Endodermal cell (in vitro differentiated cells): ENCODE data around the gene PPP2R2C. TPM values are rescaled to one million over a fixed set of nuclear protein-coding genes. Genes with fewer than 3 reads are reported as not detected.

ENCODE experiments used
- DNase-seq: peaks from one replicate; pipeline ENCODE4 v3.0.0-alpha.2; 2017
- H3K27ac ChIP-seq: 2 replicates; pipeline ENCODE4 v1.5.1; 2013; ENCODE audit warnings: mild to moderate bottlenecking, low read depth, low read length, moderate library complexity
- H3K27me3 ChIP-seq: 2 replicates; pipeline ENCODE4 v1.6.1; 2013; ENCODE audit warnings: mild to moderate bottlenecking, low read length, moderate library complexity; ENCODE audit not compliant: insufficient read depth, control insufficient read depth, poor library complexity, severe bottlenecking
- H3K36me3 ChIP-seq: 2 replicates; pipeline ENCODE4 v1.7.0; 2013; ENCODE audit warnings: mild to moderate bottlenecking, low read length, moderate library complexity; ENCODE audit not compliant: control insufficient read depth, insufficient read depth
- H3K4me1 ChIP-seq: one replicate; pipeline ENCODE4 v1.7.0; 2013; ENCODE audit warnings: low read length; ENCODE audit not compliant: control insufficient read depth, insufficient read depth
- H3K4me3 ChIP-seq: 2 replicates; pipeline ENCODE4 v1.5.1; 2013; ENCODE audit warnings: mild to moderate bottlenecking, low read length, moderate library complexity
- H3K9ac ChIP-seq: 2 replicates; pipeline ENCODE4 v1.6.1; 2013; ENCODE audit warnings: mild to moderate bottlenecking, low read length, moderate library complexity; ENCODE audit not compliant: poor library complexity, severe bottlenecking; ENCODE audit errors: extremely low read depth
- H3K9me3 ChIP-seq: 2 replicates; pipeline ENCODE4 v1.6.1; 2013; ENCODE audit warnings: mild to moderate bottlenecking, low read length, moderate library complexity; ENCODE audit not compliant: control insufficient read depth
- H3K27ac Mint-ChIP-seq: 2 replicates; pipeline ENCODE4 v1.8.0; 2020; ENCODE audit warnings: mixed read lengths
- H3K27me3 Mint-ChIP-seq: 2 replicates; pipeline ENCODE4 v1.8.0; 2021; ENCODE audit warnings: mild to moderate bottlenecking, mixed read lengths; ENCODE audit not compliant: insufficient read depth
- H3K36me3 Mint-ChIP-seq: 2 replicates; pipeline ENCODE4 v1.8.0; 2020; ENCODE audit warnings: low read depth, mixed read lengths
- H3K4me1 Mint-ChIP-seq: 2 replicates; pipeline ENCODE4 v1.8.0; 2020; ENCODE audit warnings: mixed read lengths
- H3K4me3 Mint-ChIP-seq: 2 replicates; pipeline ENCODE4 v1.8.0; 2020; ENCODE audit warnings: mild to moderate bottlenecking, moderate library complexity, mixed read lengths
- H3K9me3 Mint-ChIP-seq: 2 replicates; pipeline ENCODE4 v1.8.0; 2020; ENCODE audit warnings: mild to moderate bottlenecking, mixed read lengths
- CTCF ChIP-seq: fragments of 200-600 bp; sonication (generic); conservative IDR thresholded peaks from 2 replicates; pipeline ENCODE4 v1.5.0; 2021; ENCODE audit warnings: antibody characterized with exemption, mild to moderate bottlenecking
- WGBS, 2 experiments: methylation state at CpG; one replicate each; pipeline versions ENCODE4 v1.1.5 to v1.1.7; 2013; ENCODE audit warnings: missing lambda C conversion rate in 2 of 2, mixed read lengths in 1 of 2; ENCODE audit not compliant: insufficient coverage in 1 of 2, insufficient read length in 1 of 2; 5-methylcytosine and 5-hydroxymethylcytosine counted together
- total RNA-seq, 2 donors: library from RNA; stranded (reverse); fragmentation: NEBNext Ultra II Directional in 1 of 2; extraction: Animal tissue kit (Norgen Biotek cat#: 25700) in 1 of 2; gene quantifications; 2 replicates in 1 of 2; 3 replicates in 1 of 2; pipeline ENCODE4 v1.2.1, GENCODE V29; 2021

The PPP2R2C gene
- total RNA-seq, 2 donors from 2014 or later: 4.4 to 19.2 TPM

GRCh38 chr4:6502147-6502546 lies 29.7 kb upstream of the PPP2R2C start:
- Mint-ChIP-seq H3K36me3 (peaks cover 5% of the 10 kb centered on the region), H3K4me3 (no peak overlapping the region), H3K27me3 (peaks cover 14% of the 10 kb centered on the region), H3K27ac (no peak overlapping the region), H3K9me3 (peaks cover 38% of the 10 kb centered on the region), H3K4me1 (no peaks in the 10 kb centered on the region)
- WGBS, 2 experiments: 89% methylated on average over 5 to 6 of the region's 6 CpGs
- H3K4me1 ChIP-seq: no peaks in the 10 kb centered on the region
- no peaks in the 10 kb centered on the region for H3K36me3 ChIP-seq
- peaks cover 23% of the 10 kb centered on the region for H3K9me3 ChIP-seq
- no peak overlapping the region for H3K9ac ChIP-seq
- no peak for TF ChIP-seq CTCF
- H3K4me3 ChIP-seq: no peak overlapping the region
- no peaks in the 10 kb centered on the region for H3K27me3 ChIP-seq
- DNase-seq: no peak
- no peak overlapping the region for H3K27ac ChIP-seq

GRCh38 chr4:6501171-6501570 lies 28.8 kb upstream of the PPP2R2C start:
- DNase-seq: no peak
- H3K27ac Mint-ChIP-seq: no peak overlapping the region
- no peak overlapping the region for H3K4me3 ChIP-seq
- H3K9me3 ChIP-seq: peaks cover 23% of the 10 kb centered on the region
- H3K9ac ChIP-seq: no peak overlapping the region
- H3K9me3 Mint-ChIP-seq: peaks cover 28% of the 10 kb centered on the region
- no peaks in the 10 kb centered on the region for H3K27me3 ChIP-seq
- no peak overlapping the region for H3K4me3 Mint-ChIP-seq
- H3K27ac ChIP-seq: no peak overlapping the region
- no peak for TF ChIP-seq CTCF
- 86 to 87% methylated on average over 4 of the region's 4 CpGs for WGBS, 2 experiments
- no peaks in the 10 kb centered on the region for H3K4me1 ChIP-seq
- H3K4me1 Mint-ChIP-seq: no peaks in the 10 kb centered on the region
- H3K27me3 Mint-ChIP-seq: peaks cover 11% of the 10 kb centered on the region
- no peaks in the 10 kb centered on the region for H3K36me3 Mint-ChIP-seq
- H3K36me3 ChIP-seq: no peaks in the 10 kb centered on the region

- Histone ChIP-seq H3K9ac (no peak overlapping the region), H3K4me3 (no peak overlapping the region), H3K36me3 (no peaks in the 10 kb centered on the region), H3K4me1 (no peaks in the 10 kb centered on the region), H3K9me3 (peaks cover 23% of the 10 kb centered on the region), H3K27ac (no peak overlapping the region), H3K27me3 (no peaks in the 10 kb centered on the region)
- Mint-ChIP-seq H3K27me3 (peaks cover 11% of the 10 kb centered on the region), H3K36me3 (no peaks in the 10 kb centered on the region), H3K27ac (no peak overlapping the region), H3K4me3 (no peak overlapping the region), H3K4me1 (no peaks in the 10 kb centered on the region), H3K9me3 (peaks cover 24% of the 10 kb centered on the region)
- TF ChIP-seq CTCF: no peak
- 87 to 97% methylated on average over 4 to 10 of the region's 10 CpGs for WGBS, 2 experiments
- DNase-seq: no peak
Observed at GRCh38 chr4:6500481-6501140, 28.2 kb upstream of the PPP2R2C start.
